ENCODE measurements around the gene SLIT3.

DNA sequence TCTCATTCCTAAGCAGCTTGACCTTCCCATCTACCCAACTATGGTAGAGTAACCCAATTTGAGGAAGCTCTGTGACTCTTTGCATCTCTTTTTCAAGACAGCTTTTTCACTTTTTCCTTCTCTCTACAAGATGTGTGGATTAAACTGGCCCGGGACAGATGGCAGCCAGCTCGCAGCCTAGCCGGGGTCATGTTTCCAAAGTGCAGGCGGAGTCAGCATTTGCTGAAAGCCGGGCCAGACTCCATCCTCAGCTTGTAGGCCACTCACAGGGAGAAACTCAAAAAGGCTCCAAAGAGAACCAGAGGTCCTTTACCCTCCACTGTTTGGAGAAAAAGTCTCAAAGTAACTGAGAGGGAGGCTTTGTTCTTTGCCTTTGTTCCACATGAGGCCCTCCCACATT lies 435.0 kb downstream of the SLIT3 start:
- TF ChIP-seq, protein P1, sequence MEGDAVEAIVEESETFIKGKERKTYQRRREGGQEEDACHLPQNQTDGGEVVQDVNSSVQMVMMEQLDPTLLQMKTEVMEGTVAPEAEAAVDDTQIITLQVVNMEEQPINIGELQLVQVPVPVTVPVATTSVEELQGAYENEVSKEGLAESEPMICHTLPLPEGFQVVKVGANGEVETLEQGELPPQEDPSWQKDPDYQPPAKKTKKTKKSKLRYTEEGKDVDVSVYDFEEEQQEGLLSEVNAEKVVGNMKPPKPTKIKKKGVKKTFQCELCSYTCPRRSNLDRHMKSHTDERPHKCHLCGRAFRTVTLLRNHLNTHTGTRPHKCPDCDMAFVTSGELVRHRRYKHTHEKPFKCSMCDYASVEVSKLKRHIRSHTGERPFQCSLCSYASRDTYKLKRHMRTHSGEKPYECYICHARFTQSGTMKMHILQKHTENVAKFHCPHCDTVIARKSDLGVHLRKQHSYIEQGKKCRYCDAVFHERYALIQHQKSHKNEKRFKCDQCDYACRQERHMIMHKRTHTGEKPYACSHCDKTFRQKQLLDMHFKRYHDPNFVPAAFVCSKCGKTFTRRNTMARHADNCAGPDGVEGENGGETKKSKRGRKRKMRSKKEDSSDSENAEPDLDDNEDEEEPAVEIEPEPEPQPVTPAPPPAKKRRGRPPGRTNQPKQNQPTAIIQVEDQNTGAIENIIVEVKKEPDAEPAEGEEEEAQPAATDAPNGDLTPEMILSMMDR (IDR thresholded peaks at IDR 0.05; ENCODE audit: poor library complexity) = no peak
- TF ChIP-seq EZH2 (IDR thresholded peaks at IDR 0.05; ENCODE audit: borderline replicate concordance) = no peak
